SIG-M5 treated with dmso at 0.1 percent for 504 hours (cell line): ENCODE results near the gene CACNA1C.

Experiments
- DNase-seq: peaks from one replicate; lab custom pipeline; 2025; ENCODE audit not compliant: unreplicated experiment; lab: John Stamatoyannopoulos, UW

The CACNA1C gene

GRCh38 chr12:2137711-2138110 lies 84.9 kb downstream of the CACNA1C start:
- no peak for DNase-seq

- no peak for DNase-seq
These were observed 85.5 kb downstream of the CACNA1C start for GRCh38 chr12:2138294-2138693.

- DNase-seq = no peak
These were observed 86.1 kb downstream of the CACNA1C start for GRCh38 chr12:2138871-2139308.

- no peak for DNase-seq
These were observed 86.9 kb downstream of the CACNA1C start for GRCh38 chr12:2139651-2140050.

- DNase-seq = no peak
These were observed 88.2 kb downstream of the CACNA1C start for GRCh38 chr12:2140858-2141519.

GRCh38 chr12:2142068-2142467 lies 89.3 kb downstream of the CACNA1C start:
- no peak for DNase-seq

- DNase-seq = no peak
These were observed 92.2 kb downstream of the CACNA1C start for GRCh38 chr12:2144951-2145350.

- DNase-seq = no peak
These were observed 92.7 kb downstream of the CACNA1C start for GRCh38 chr12:2145433-2145998.

- no peak for DNase-seq
These were observed 94.5 kb downstream of the CACNA1C start for GRCh38 chr12:2147335-2147734.

- DNase-seq = no peak
These were observed 96.3 kb downstream of the CACNA1C start for GRCh38 chr12:2149091-2149490.

GRCh38 chr12:2150833-2151232 lies 98.0 kb downstream of the CACNA1C start:
- no peak for DNase-seq

- no peak for DNase-seq
These were observed 98.6 kb downstream of the CACNA1C start for GRCh38 chr12:2151391-2151790.

GRCh38 chr12:2152134-2152533 lies 99.3 kb downstream of the CACNA1C start:
- DNase-seq = no peak

GRCh38 chr12:2154050-2154449 lies 101.3 kb downstream of the CACNA1C start:
- DNase-seq = no peak

GRCh38 chr12:2154521-2154920 lies 101.7 kb downstream of the CACNA1C start:
- no peak for DNase-seq

- no peak for DNase-seq
These were observed 103.5 kb downstream of the CACNA1C start for GRCh38 chr12:2156333-2156732.

GRCh38 chr12:2160043-2160442 lies 107.3 kb downstream of the CACNA1C start:
- DNase-seq = no peak

GRCh38 chr12:2161473-2161872 lies 108.7 kb downstream of the CACNA1C start:
- no peak for DNase-seq

- no peak for DNase-seq
These were observed 110.6 kb downstream of the CACNA1C start for GRCh38 chr12:2163177-2163941.

- DNase-seq = no peak
These were observed 112.2 kb downstream of the CACNA1C start for GRCh38 chr12:2165021-2165420.

GRCh38 chr12:2165927-2166326 lies 113.1 kb downstream of the CACNA1C start:
- no peak for DNase-seq

- no peak for DNase-seq
These were observed 113.9 kb downstream of the CACNA1C start for GRCh38 chr12:2166696-2167095.
